Measurements from ENCODE around the gene KCP.

Gene KCP

GRCh38 chr7:128852537-128853254 is 57.8 kb downstream of the KCP start:
- DNase-seq: no peak

DNA sequence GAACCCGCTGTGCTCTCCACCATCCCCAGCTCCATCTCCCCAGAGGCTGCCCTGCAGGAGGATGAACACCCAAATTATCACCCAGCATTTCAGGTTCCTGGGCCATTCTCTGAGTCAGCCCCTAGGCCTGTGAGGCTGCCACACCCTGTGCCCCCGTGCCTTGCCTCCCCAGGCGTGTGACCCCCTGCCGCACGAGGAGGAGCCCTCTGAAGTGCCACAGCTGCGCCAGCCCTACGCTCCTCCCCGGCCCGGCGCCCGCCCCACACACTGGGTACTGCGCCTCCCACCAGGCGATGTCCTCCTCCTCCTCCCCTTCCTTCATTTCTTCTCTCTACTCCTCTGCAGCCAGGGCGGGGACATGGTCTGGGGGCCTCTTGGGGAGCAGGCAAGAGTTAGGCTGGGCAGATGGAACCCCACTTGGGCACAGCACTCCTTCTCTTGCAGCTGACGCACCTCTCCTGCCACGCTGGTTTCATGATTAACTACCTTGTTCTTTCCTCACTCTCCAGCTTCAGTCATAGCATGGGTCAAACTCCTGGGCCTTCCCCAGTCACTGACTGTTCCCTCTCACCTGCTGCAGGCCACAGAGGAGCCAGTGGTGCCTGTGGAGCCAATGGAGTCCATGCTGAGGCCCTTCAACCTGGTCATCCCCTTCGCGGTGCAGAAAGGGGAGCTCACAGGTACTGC is 60.6 kb downstream of the KCP start:
- DNase-seq: no peak

DNA sequence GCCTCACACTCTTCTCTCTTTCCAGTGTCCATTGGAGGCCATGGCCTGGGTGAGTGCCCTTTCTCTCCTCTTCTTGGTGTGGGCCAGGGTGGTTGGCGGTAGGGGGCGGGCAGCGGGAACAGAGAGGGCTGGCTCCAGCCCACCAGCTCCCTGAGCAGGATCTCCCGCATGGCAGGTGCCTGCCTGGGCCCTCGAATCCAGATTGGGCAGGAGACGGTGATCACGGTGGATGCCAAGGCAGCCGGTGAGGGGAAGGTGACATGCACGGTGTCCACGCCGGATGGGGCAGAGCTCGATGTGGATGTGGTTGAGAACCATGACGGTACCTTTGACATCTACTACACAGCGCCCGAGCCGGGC is 61.4 kb downstream of the KCP start:
- no peak for DNase-seq

DNA sequence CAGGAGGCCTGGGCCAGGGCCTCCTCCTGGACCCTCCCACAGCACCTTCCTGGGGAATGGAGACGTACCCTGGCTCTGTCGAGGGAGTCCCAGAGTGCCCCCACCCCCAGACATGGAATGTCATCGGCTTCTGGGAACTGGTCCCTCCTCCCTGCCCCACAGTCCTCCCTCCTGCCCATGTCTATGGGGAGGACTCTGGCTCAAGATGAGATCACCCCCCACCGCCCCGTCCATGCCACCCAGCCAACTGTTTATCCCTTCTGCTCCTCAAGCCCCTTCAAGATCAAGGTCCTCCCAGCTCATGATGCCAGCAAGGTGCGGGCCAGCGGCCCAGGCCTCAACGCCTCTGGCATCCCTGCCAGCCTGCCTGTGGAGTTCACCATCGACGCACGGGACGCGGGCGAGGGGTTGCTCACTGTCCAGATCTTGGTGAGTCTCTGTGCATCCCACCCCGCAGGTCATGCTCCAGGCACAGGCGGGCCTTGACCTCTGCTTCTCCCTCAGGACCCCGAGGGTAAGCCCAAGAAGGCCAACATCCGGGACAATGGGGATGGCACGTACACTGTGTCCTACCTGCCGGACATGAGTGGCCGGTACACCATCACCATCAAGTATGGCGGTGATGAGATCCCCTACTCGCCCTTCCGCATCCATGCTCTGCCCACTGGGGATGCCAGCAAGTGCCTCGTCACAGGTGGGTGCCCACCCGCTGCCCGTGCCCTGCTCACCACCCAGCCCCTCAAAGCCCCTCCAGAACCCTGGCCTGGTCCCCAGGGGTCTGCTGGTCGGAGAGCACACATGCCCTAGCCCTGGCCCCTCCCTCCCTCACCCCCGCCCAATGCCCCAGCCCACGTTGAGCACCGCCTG is 62.0 kb downstream of the KCP start:
- no peak for DNase-seq

GRCh38 chr7:128847721-128848211 is 62.7 kb downstream of the KCP start:
- DNase-seq: no peak

DNA sequence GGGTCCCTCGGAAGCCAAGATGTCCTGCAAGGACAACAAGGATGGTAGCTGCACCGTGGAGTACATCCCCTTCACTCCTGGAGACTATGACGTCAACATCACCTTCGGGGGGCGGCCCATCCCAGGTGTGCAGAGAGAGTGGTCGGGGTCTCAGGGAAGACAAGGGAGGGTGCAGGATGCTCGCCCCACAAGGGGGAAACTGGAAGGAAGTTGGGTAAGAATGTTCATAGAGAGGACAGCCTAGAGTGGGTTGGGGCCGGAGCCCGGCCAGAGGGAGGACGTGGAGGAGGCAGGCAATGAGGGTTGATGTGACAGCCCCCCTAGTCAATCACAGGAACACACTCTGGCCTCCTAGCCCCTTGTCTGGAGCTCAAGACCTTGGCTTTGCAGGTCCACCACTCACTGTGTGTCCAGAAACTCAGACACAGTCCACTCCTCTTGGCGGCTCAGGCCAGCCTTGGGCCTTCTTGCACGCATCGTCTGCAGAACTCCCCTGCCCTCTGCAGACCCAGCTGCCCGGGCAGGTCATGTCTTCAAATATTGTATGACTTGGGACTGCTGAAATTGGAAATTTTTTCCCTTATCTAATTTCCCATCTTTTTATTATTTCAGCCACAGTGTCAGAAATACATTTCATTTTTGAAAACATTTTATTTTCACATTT is 63.6 kb downstream of the KCP start:
- DNase-seq: no peak

GRCh38 chr7:128845987-128846386 is 64.5 kb downstream of the KCP start:
- DNase-seq: no peak

GRCh38 chr7:128845475-128845874 is 65.0 kb downstream of the KCP start:
- DNase-seq: no peak

DNA sequence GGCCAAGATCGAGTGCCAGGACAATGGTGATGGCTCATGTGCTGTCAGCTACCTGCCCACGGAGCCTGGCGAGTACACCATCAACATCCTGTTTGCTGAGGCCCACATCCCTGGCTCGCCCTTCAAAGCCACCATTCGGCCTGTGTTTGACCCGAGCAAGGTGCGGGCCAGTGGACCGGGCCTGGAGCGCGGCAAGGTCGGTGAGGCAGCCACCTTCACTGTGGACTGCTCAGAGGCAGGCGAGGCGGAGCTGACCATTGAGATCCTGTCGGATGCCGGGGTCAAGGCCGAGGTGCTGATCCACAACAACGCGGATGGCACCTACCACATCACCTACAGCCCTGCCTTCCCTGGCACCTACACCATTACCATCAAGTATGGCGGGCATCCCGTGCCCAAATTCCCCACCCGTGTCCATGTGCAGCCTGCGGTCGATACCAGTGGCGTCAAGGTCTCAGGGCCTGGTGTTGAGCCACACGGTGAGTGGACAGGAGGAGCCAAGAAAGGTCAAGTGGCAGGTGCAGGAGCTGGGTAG is 65.7 kb downstream of the KCP start:
- DNase-seq: no peak

DNA sequence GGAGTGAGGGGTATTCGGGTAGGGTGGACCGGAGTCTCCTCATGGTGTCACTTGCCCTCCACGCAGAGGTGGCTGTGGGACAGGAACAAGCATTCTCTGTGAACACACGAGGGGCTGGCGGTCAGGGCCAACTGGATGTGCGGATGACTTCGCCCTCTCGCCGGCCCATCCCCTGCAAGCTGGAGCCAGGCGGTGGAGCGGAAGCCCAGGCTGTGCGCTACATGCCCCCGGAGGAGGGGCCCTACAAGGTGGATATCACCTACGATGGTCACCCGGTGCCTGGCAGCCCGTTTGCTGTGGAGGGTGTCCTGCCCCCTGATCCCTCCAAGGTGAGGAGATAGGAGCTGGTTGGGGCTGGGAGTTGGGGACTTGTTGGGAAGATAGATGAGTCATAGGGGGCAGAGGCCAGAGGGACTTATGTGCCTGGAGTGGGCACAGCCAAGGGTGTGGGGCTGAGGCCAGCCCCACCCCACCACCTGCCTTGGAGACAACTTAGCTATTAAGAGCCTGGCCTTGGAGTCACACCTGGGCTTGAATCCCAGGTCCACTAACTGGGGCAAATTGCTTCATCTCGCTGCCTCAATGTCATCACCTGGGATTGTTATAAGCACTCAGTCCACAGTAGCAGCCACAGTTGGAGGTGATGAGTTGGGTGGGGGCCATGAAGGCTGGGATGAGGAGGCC is 66.4 kb downstream of the KCP start:
- no peak for DNase-seq

- DNase-seq: no peak
Measured at GRCh38 chr7:128842674-128843641, 67.6 kb downstream of the KCP start.

DNA sequence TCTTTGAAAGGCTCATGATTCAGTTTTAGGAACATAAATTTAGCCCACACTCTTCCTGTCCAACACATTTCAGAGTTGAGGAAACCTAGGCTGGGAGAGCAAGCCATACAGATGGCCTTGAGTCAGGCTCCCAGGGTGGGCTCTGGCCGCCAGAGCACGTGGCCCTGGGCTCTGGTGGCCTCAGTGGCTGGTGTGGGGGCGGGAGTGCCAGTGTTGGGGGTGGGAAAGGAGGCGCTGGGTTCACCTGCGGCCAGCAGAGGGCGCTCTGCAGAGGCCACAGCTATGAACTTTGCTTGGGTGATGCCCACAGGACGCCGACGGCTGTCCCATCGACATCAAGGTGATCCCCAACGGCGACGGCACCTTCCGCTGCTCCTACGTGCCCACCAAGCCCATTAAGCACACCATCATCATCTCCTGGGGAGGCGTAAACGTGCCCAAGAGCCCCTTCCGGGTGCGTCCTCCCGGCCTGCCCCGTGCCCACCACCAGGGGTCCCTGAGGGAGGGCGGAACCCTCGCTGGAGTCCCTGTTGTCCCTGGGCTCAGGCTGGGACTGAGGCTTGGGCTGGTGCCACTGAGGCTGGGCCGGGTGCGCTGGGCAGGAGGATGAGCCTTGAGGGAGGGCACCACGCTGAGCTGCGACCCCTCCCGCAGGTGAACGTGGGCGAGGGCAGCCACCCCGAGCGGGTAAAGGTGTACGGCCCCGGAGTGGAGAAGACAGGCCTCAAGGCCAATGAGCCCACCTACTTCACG is 68.4 kb downstream of the KCP start:
- no peak for DNase-seq

- DNase-seq: no peak
Measured at GRCh38 chr7:128841171-128841690, 69.3 kb downstream of the KCP start.

GRCh38 chr7:128840326-128841170 is 70.0 kb downstream of the KCP start:
- no peak for DNase-seq

- no peak for DNase-seq
Measured at GRCh38 chr7:128839751-128840177, 70.7 kb downstream of the KCP start.

DNA sequence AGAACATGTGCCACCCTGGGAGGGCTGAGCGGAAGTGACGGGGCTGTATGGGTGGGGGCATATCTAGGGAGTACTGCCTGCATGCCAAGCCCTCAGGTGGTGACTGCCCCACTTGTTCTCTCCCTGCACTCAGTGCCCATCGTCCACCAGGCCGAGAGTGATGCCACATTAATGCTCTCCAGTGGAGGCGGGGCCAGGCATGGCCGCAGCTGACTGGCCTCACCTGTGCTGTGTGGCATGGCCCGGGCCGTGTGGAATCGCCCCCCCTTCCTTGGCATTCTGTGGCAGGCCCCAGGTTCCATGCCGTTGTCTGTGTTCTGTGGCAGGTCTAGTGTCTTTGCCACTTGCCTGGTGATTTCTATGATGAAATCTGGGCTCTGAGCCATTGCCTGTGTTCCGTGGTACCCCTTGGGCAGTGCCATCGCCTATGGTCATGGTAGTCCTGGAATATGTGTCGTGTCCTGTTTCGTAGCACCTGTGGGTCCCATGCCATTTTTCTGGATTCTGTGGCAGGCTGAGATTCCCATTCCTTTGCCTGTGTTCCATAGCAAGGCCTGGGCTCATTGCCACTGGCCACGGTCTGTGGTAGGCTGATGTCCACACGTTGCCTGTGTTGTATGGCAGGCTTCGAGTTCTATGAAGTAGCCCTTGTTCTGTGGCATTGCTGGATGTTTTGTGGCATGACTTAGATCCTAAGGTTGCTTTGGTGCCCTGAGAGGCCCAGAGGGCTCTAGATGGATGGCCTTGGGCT is 71.4 kb downstream of the KCP start:
- no peak for DNase-seq

- DNase-seq: no peak
Measured at GRCh38 chr7:128838109-128838779, 72.3 kb downstream of the KCP start.

GRCh38 chr7:128837521-128837921 is 73.0 kb downstream of the KCP start:
- DNase-seq: no peak
